H1 (cell line): Measurements from ENCODE around the gene RIMBP2. TPM values are rescaled to one million over a fixed set of nuclear protein-coding genes. Genes with fewer than 3 reads are reported as not detected.

Experiments
- CTCF ChIA-PET: fragments of 300-600 bp; sonication (Branson Sonifier 250); formaldehyde crosslinking; loops from one replicate; lab custom pipeline; 2021; ENCODE audit not compliant: partially characterized antibody; lab: Charles Lee
- POLR2A ChIA-PET: fragments of 300-600 bp; sonication (Branson Sonifier 250); formaldehyde crosslinking; loops from one replicate; lab custom pipeline; 2021; ENCODE audit warnings: inconsistent platforms; ENCODE audit not compliant: partially characterized antibody; lab: Charles Lee
- DNase-seq, 2 experiments: peaks; one replicate each; pipeline versions ENCODE4 v3.0.0 to v3.0.0-alpha.2; 2010 to 2022; ENCODE audit warnings: low spot score in 2 of 2, low read depth in 1 of 2, mixed read lengths in 1 of 2
- FAIRE-seq: peaks from 2 replicates; lab custom pipeline; 2011; peaks lifted over from hg19 to GRCh38; lab: Jason Lieb, UNC
- H2AFZ ChIP-seq: 2 replicates; pipeline ENCODE4 v1.8.1; 2012; ENCODE audit warnings: low read length, inconsistent platforms
- H2AK5ac ChIP-seq: 2 replicates; pipeline ENCODE4 v1.6.1; 2013; ENCODE audit warnings: low read depth, low read length
- H2BK120ac ChIP-seq: replicated peaks from 2 replicates; pipeline ENCODE3; 2013; ENCODE audit warnings: low read depth, low read length, inconsistent platforms
- H2BK12ac ChIP-seq: 2 replicates; pipeline ENCODE4 v1.6.1; 2013; ENCODE audit warnings: low read depth, low read length
- H2BK15ac ChIP-seq: 2 replicates; pipeline ENCODE4 v1.6.1; 2013; ENCODE audit warnings: low read length
- H2BK20ac ChIP-seq: 2 replicates; pipeline ENCODE4 v1.6.1; 2013; ENCODE audit warnings: low read length
- H2BK5ac ChIP-seq: 2 replicates; pipeline ENCODE4 v1.6.1; 2013; ENCODE audit warnings: low read depth, low read length
- H3K14ac ChIP-seq: 2 replicates; pipeline ENCODE4 v1.6.1; 2013; ENCODE audit warnings: inconsistent platforms; ENCODE audit not compliant: insufficient read length
- H3K18ac ChIP-seq: 2 replicates; pipeline ENCODE4 v1.6.1; 2013; ENCODE audit warnings: low read length; ENCODE audit errors: extremely low read depth
- H3K23ac ChIP-seq: 2 replicates; pipeline ENCODE4 v1.6.1; 2013; ENCODE audit warnings: inconsistent platforms; ENCODE audit not compliant: insufficient read length
- H3K23me2 ChIP-seq: 2 replicates; pipeline ENCODE4 v1.6.1; 2013; ENCODE audit warnings: low read depth, low read length
- H3K27ac ChIP-seq: 2 replicates; pipeline ENCODE4 v1.6.1; 2011; ENCODE audit warnings: low read depth, low read length, inconsistent platforms
- H3K27me3 ChIP-seq, 4 experiments: replicated peaks in 1 of 4; 1 replicate in 1 of 4; 2 replicates in 3 of 4; pipeline versions ENCODE4 v1.6.1 to v1.8.1; 2011 to 2013; ENCODE audit warnings: low read length in 3 of 4, mild to moderate bottlenecking in 3 of 4, inconsistent platforms in 2 of 4, mixed read lengths in 2 of 4, moderate library complexity in 1 of 4; ENCODE audit not compliant: control insufficient read depth in 3 of 4, insufficient read depth in 3 of 4; ENCODE audit errors: extremely low read depth in 1 of 4
- H3K36me3 ChIP-seq, 4 experiments: 2 replicates each; pipeline versions ENCODE4 v1.6.1 to v1.8.1; 2011 to 2013; ENCODE audit warnings: mild to moderate bottlenecking in 4 of 4, low read length in 3 of 4, moderate library complexity in 2 of 4, control low read depth in 1 of 4, inconsistent platforms in 1 of 4; ENCODE audit not compliant: insufficient read depth in 4 of 4, control insufficient read depth in 2 of 4
- H3K4ac ChIP-seq: replicated peaks from 2 replicates; pipeline ENCODE3; 2013; ENCODE audit warnings: low read length, low read depth, mixed read lengths, inconsistent platforms; ENCODE audit not compliant: insufficient read length
- H3K4me1 ChIP-seq, 4 experiments: replicated peaks in 1 of 4; 1 replicate in 1 of 4; 2 replicates in 3 of 4; pipeline versions ENCODE4 v1.6.1 to v1.8.1; 2011 to 2013; ENCODE audit warnings: low read length in 3 of 4, inconsistent platforms in 2 of 4, mixed read lengths in 1 of 4; ENCODE audit not compliant: insufficient read depth in 4 of 4, control insufficient read depth in 3 of 4
- H3K4me2 ChIP-seq, 2 experiments: 2 replicates each; pipeline versions ENCODE4 v1.6.1 to v1.8.1; 2011 to 2013; ENCODE audit warnings: low read depth in 2 of 2, low read length in 2 of 2, control low read depth in 1 of 2, inconsistent platforms in 1 of 2, mild to moderate bottlenecking in 1 of 2; ENCODE audit not compliant: insufficient read depth in 1 of 2
- H3K4me3 ChIP-seq, 4 experiments: fragments of 200-600, 300-600 bp in 1 of 4; sonication (generic), shearing (Covaris generic), sonication (Bioruptor Twin) in 1 of 4; 2 replicates each; pipeline versions ENCODE4 v1.5.1 to v1.8.1; 2011 to 2016; ENCODE audit warnings: low read length in 4 of 4, low read depth in 3 of 4, control low read depth in 2 of 4, inconsistent platforms in 2 of 4, mild to moderate bottlenecking in 2 of 4, mixed read lengths in 1 of 4, moderate library complexity in 1 of 4; ENCODE audit not compliant: insufficient read depth in 2 of 4; ENCODE audit errors: extremely low read depth in 1 of 4
- H3K56ac ChIP-seq: replicated peaks from 2 replicates; pipeline ENCODE3; 2013; ENCODE audit warnings: low read depth, mild to moderate bottlenecking, mixed read lengths, low read length, inconsistent platforms; ENCODE audit not compliant: insufficient read length
- H3K79me1 ChIP-seq: 2 replicates; pipeline ENCODE4 v1.6.1; 2013; ENCODE audit warnings: low read depth, low read length, control low read depth
- H3K79me2 ChIP-seq, 2 experiments: 2 replicates each; pipeline versions ENCODE4 v1.6.1 to v1.8.1; 2012 to 2013; ENCODE audit warnings: low read length in 2 of 2, mild to moderate bottlenecking in 2 of 2, inconsistent platforms in 1 of 2; ENCODE audit not compliant: insufficient read depth in 2 of 2, control insufficient read depth in 1 of 2
- H3K9ac ChIP-seq, 4 experiments: replicated peaks in 1 of 4; 1 replicate in 1 of 4; 2 replicates in 3 of 4; pipeline versions ENCODE4 v1.6.1 to v1.8.1; 2011 to 2013; ENCODE audit warnings: low read depth in 3 of 4, low read length in 3 of 4, control low read depth in 2 of 4, mild to moderate bottlenecking in 2 of 4, moderate library complexity in 2 of 4, inconsistent platforms in 1 of 4; ENCODE audit errors: extremely low read depth in 1 of 4
- H3K9me3 ChIP-seq, 2 experiments: 2 replicates each; pipeline versions ENCODE4 v1.6.1 to v1.8.1; 2012 to 2013; ENCODE audit warnings: mild to moderate bottlenecking in 2 of 2, moderate library complexity in 2 of 2, control low read depth in 1 of 2, inconsistent platforms in 1 of 2, low read depth in 1 of 2, low read length in 1 of 2, mixed read lengths in 1 of 2; ENCODE audit not compliant: insufficient read depth in 2 of 2
- H4K20me1 ChIP-seq, 2 experiments: replicated peaks in 1 of 2; 2 replicates each; pipeline versions ENCODE3 to v1.8.1; 2011 to 2013; ENCODE audit warnings: inconsistent platforms in 2 of 2, low read length in 2 of 2, mild to moderate bottlenecking in 1 of 2; ENCODE audit not compliant: insufficient read depth in 2 of 2, control insufficient read depth in 1 of 2
- H4K5ac ChIP-seq: 2 replicates; pipeline ENCODE4 v1.6.1; 2013; ENCODE audit warnings: low read length, low read depth, mixed read lengths, inconsistent platforms; ENCODE audit not compliant: insufficient read length
- H4K8ac ChIP-seq: 2 replicates; pipeline ENCODE4 v1.8.0; 2013; ENCODE audit warnings: mild to moderate bottlenecking, moderate library complexity, low read length, inconsistent platforms; ENCODE audit not compliant: insufficient read depth; ENCODE audit errors: extremely low read depth
- H4K91ac ChIP-seq: replicated peaks from 2 replicates; pipeline ENCODE3; 2013; ENCODE audit warnings: low read length, mixed read lengths, inconsistent platforms; ENCODE audit not compliant: insufficient read length
- CTCF ChIP-seq, 3 experiments: IDR thresholded peaks; 1 replicate in 2 of 3; 2 replicates in 1 of 3; pipeline versions ENCODE4 v1.5.1 to v1.6.1; 2011; ENCODE audit warnings: low read length in 3 of 3, mild to moderate bottlenecking in 3 of 3, inconsistent platforms in 2 of 3, low read depth in 1 of 3, moderate library complexity in 1 of 3; ENCODE audit not compliant: insufficient read depth in 1 of 3; ENCODE audit errors: control extremely low read depth in 1 of 3
- EGR1 ChIP-seq: IDR thresholded peaks from 2 replicates; pipeline ENCODE4 v1.6.1; 2011; ENCODE audit warnings: low read depth, low read length, borderline replicate concordance
- POLR2A ChIP-seq, 2 experiments: IDR thresholded peaks; 1 replicate in 1 of 2; 2 replicates in 1 of 2; pipeline ENCODE4 v1.6.1; 2011; ENCODE audit warnings: low read depth in 2 of 2, low read length in 2 of 2, mild to moderate bottlenecking in 2 of 2; ENCODE audit errors: control extremely low read depth in 1 of 2
- RNF2 ChIP-seq: fragments of 200-900, 300-1000 bp; sonication (generic); IDR thresholded peaks from 2 replicates; pipeline ENCODE4 v1.7.1; 2016; ENCODE audit warnings: borderline replicate concordance, low read depth, mild to moderate bottlenecking, antibody characterized with exemption, low read length; ENCODE audit not compliant: poor library complexity, severe bottlenecking; ENCODE audit errors: missing control alignments
- SIX5 ChIP-seq: IDR thresholded peaks from 2 replicates; pipeline ENCODE4 v1.6.1; 2011; ENCODE audit warnings: mild to moderate bottlenecking, low read depth, low read length
- TCF12 ChIP-seq: IDR thresholded peaks from 2 replicates; pipeline ENCODE4 v1.6.1; 2011; ENCODE audit warnings: low read depth, mild to moderate bottlenecking, low read length
- TEAD4 ChIP-seq: IDR thresholded peaks from 2 replicates; pipeline ENCODE4 v1.6.1; 2012; ENCODE audit warnings: low read depth, low read length, inconsistent platforms, mixed read lengths
- ZNF274 ChIP-seq: IDR thresholded peaks from 2 replicates; pipeline ENCODE4 v1.7.0; 2012; ENCODE audit warnings: low read length, borderline replicate concordance; ENCODE audit errors: extremely low read depth
- WGBS, 2 experiments: shearing (Covaris generic) in 1 of 2; methylation state at CpG; one replicate each; pipeline versions ENCODE4 v1.1.6 to v1.1.7; 2013 to 2015; ENCODE audit warnings: low lambda C conversion rate in 2 of 2, mixed read lengths in 2 of 2, inconsistent platforms in 1 of 2, low coverage in 1 of 2, missing lambda C conversion rate in 1 of 2; ENCODE audit not compliant: insufficient replicate concordance in 2 of 2, insufficient coverage in 1 of 2, insufficient read length in 1 of 2; ENCODE audit errors: extremely low coverage in 1 of 2, missing lambda C conversion rate in 1 of 2; 5-methylcytosine and 5-hydroxymethylcytosine counted together
- polyA plus RNA-seq, 7 experiments: library from polyadenylated mRNA; depleted of rRNA in 3 of 7; stranded (reverse) in 5 of 7; unstranded in 2 of 7; fragments of >200 nt in 5 of 7; fragments of 200-250 nt in 2 of 7; gene quantifications; 1 replicate in 5 of 7; 2 replicates in 1 of 7; 4 replicates in 1 of 7; pipeline versions ENCODE4 v1.2.1 to v1.2.3, GENCODE V29; 2011 to 2013; ENCODE audit warnings: missing spikeins in 2 of 7, mixed read lengths in 2 of 7
- total RNA-seq: library from RNA; stranded (reverse); fragmentation: NEBNext Ultra II Directional; extraction: Animal tissue kit (Norgen Biotek cat#: 25700); gene quantifications from 2 replicates; pipeline ENCODE4 v1.2.1, GENCODE V29; 2021

Gene RIMBP2
- total and polyA plus RNA-seq, 2 of the 8 experiments (the other 6 are each of a cell fraction or from before 2014, with no cell fraction given): 0.18 to 0.65 TPM

DNA sequence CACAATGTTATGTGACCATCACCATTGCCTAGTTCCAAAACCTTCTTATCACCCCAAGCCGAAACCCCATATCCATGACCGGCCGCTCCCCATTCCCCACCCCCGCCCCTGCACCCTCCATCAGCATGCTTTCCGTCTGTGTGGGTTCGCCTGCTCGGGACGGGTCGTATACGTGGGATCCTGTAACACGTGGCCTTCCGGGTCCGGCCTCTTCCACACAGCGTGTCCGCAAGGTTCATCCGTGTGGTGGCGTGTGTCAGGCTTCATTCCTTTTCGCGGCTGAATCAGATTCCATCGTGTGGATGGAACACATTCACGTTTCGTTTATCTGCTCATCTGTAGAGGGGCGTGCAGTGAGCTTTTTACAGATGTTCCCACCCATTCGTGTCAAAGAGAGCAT is 41.4 kb downstream of the RIMBP2 start:
- Histone ChIP-seq H3K23ac (no peak overlapping the region), H3K27ac (no peak overlapping the region), H3K27me3 (no peaks in the 10 kb centered on the region; a peak in 1 of 7 replicates), H2BK12ac (no peak overlapping the region), H3K4me1 (no peaks in the 10 kb centered on the region), H3K4me3 (no peak overlapping the region), H2BK15ac (no peak overlapping the region), H3K14ac (no peak overlapping the region), H3K9me3 (no peaks in the 10 kb centered on the region), H4K20me1 (no peaks in the 10 kb centered on the region), H3K9ac (no peak overlapping the region), H3K23me2 (no peaks in the 10 kb centered on the region), H4K5ac (no peak overlapping the region), H2BK5ac (no peak overlapping the region), H3K18ac (no peak overlapping the region), H4K8ac (no peak overlapping the region), H3K79me1 (no peaks in the 10 kb centered on the region), H2AFZ (no peak overlapping the region), H2BK120ac (no peak overlapping the region), H3K79me2 (no peaks in the 10 kb centered on the region), H2AK5ac (no peak overlapping the region), H3K4me2 (no peak overlapping the region), H3K4ac (no peak overlapping the region), H3K56ac (no peak overlapping the region), H2BK20ac (no peak overlapping the region), H4K91ac (no peak overlapping the region), H3K36me3 (no peaks in the 10 kb centered on the region)
- no peak for TF ChIP-seq SIX5
- no peak for TF ChIP-seq CTCF (IDR thresholded peaks at IDR 0.05; ENCODE audit: control extremely low read depth in 1 of 3, insufficient read depth in 1 of 3, low read depth in 1 of 3, low read length in 3 of 3)
- no peak for TF ChIP-seq TCF12
- no peak for TF ChIP-seq ZNF274
- TF ChIP-seq RNF2: no peak
- TF ChIP-seq POLR2A (IDR thresholded peaks at IDR 0.05; ENCODE audit: control extremely low read depth in 1 of 2, low read depth in 2 of 2, low read length in 2 of 2): no peak
- TF ChIP-seq TEAD4: no peak
- TF ChIP-seq EGR1: no peak
- 87% methylated on average over 20 of the region's 24 CpGs; no CpG with 5 or more reads in 1 of the 2 experiments for WGBS, 2 experiments
- POLR2A ChIA-PET: no interaction called here
- CTCF ChIA-PET: interaction anchor here (1.0 to 1.7 kb wide), 2 partner anchors 11 to 13 kb away, joined by 3 to 5 read pairs; no protein-coding TSS in a partner anchor
- no peak for FAIRE-seq
- no peak for DNase-seq
